HepG2 (cell line): ENCODE data around the gene PAQR7. TPM values are rescaled to one million over a fixed set of nuclear protein-coding genes. Genes with fewer than 3 reads are reported as not detected.
A peak's percentile ranks its signal among the peaks of the same experiment; 100 is the strongest.

ENCODE experiments used
- CSRNP1 ChIP-seq: sonication (generic); formaldehyde crosslinking; IDR thresholded peaks from 2 replicates; pipeline ENCODE4 v1.8.1; 2023; ENCODE audit warnings: mild to moderate bottlenecking, missing genetic modification reagents
- DR1 ChIP-seq: sonication (generic); formaldehyde crosslinking; IDR thresholded peaks from 2 replicates; pipeline ENCODE4 v1.8.0; 2021; ENCODE audit warnings: mild to moderate bottlenecking, missing genetic modification reagents, inconsistent platforms
- GATAD1 ChIP-seq: IDR thresholded peaks from 2 replicates; pipeline ENCODE4 v1.6.1; 2016; ENCODE audit warnings: missing genetic modification reagents, missing compliant biosample characterization
- IKZF5 ChIP-seq: IDR thresholded peaks from 2 replicates; pipeline ENCODE4 v1.6.1; 2018; ENCODE audit warnings: missing genetic modification reagents, mild to moderate bottlenecking, missing compliant biosample characterization
- PBX3 ChIP-seq: sonication (generic); formaldehyde crosslinking; IDR thresholded peaks from 2 replicates; pipeline ENCODE4 v1.8.1; 2023; ENCODE audit warnings: missing genetic modification reagents, inconsistent platforms, borderline replicate concordance
- RAD51 ChIP-seq: fragments of 450-650 bp; IDR thresholded peaks from 2 replicates; pipeline ENCODE4 v1.6.1; 2016; ENCODE audit warnings: borderline replicate concordance
- RCOR2 ChIP-seq: IDR thresholded peaks from 2 replicates; pipeline ENCODE4 v1.6.1; 2016; ENCODE audit warnings: missing biosample characterization, missing genetic modification reagents
- REPIN1 ChIP-seq: sonication (generic); formaldehyde crosslinking; IDR thresholded peaks from 2 replicates; pipeline ENCODE4 v1.8.0; 2022; ENCODE audit warnings: missing genetic modification reagents, low read depth, mild to moderate bottlenecking, borderline replicate concordance
- SETDB1 ChIP-seq: sonication (generic); formaldehyde crosslinking; IDR thresholded peaks from 2 replicates; pipeline ENCODE4 v1.5.1; 2020; ENCODE audit warnings: missing genetic modification reagents, mild to moderate bottlenecking, borderline replicate concordance
- SIN3A ChIP-seq: IDR thresholded peaks from 2 replicates; pipeline ENCODE4 v1.6.1; 2011; ENCODE audit warnings: low read depth, mild to moderate bottlenecking, control low read depth, low read length, borderline replicate concordance
- SMARCE1 ChIP-seq: fragments of 450-650 bp; IDR thresholded peaks from 2 replicates; pipeline ENCODE4 v1.6.1; 2017; ENCODE audit warnings: borderline replicate concordance
- TBP ChIP-seq: sonication (generic); formaldehyde crosslinking; IDR thresholded peaks from 2 replicates; pipeline ENCODE4 v1.5.0; 2020; ENCODE audit warnings: missing genetic modification reagents
- TGIF2 ChIP-seq: IDR thresholded peaks from 2 replicates; pipeline ENCODE4 v1.6.1; 2016; ENCODE audit warnings: control low read depth, missing compliant biosample characterization
- YEATS2 ChIP-seq: sonication (generic); formaldehyde crosslinking; IDR thresholded peaks from 2 replicates; pipeline ENCODE4 v1.4.0; 2020; ENCODE audit warnings: missing genetic modification reagents, borderline replicate concordance
- ZNF570 ChIP-seq: sonication (generic); formaldehyde crosslinking; IDR thresholded peaks from 2 replicates; pipeline ENCODE4 v1.4.0; 2020; ENCODE audit warnings: mild to moderate bottlenecking, missing genetic modification reagents, borderline replicate concordance
- ZNF572 ChIP-seq: sonication (generic); formaldehyde crosslinking; IDR thresholded peaks from 2 replicates; pipeline ENCODE4 v1.5.1; 2020; ENCODE audit warnings: mild to moderate bottlenecking, missing genetic modification reagents
- ZNF646 ChIP-seq: sonication (generic); formaldehyde crosslinking; IDR thresholded peaks from 2 replicates; pipeline ENCODE4 v1.9.0; 2021; ENCODE audit warnings: mild to moderate bottlenecking, missing genetic modification reagents
- ZNF713 ChIP-seq: sonication (generic); formaldehyde crosslinking; IDR thresholded peaks from 2 replicates; pipeline ENCODE4 v1.4.0; 2020; ENCODE audit warnings: mild to moderate bottlenecking, missing genetic modification reagents
- ZNF746 ChIP-seq: sonication (generic); formaldehyde crosslinking; IDR thresholded peaks from 2 replicates; pipeline ENCODE4 v1.8.0; 2022; ENCODE audit warnings: mild to moderate bottlenecking, missing genetic modification reagents
- ZNF788 ChIP-seq: sonication (generic); formaldehyde crosslinking; IDR thresholded peaks from 2 replicates; pipeline ENCODE4 v1.5.0; 2020; ENCODE audit warnings: mild to moderate bottlenecking, missing genetic modification reagents, borderline replicate concordance
- polyA plus RNA-seq, 8 experiments: library from polyadenylated mRNA; depleted of rRNA in 3 of 8; stranded (reverse) in 7 of 8; unstranded in 1 of 8; fragments of >200 nt; fragmentation: Illumina TruSeq in 4 of 8; extraction: Trizol in 4 of 8; gene quantifications; 2 replicates each; pipeline versions ENCODE4 v1.2.1 to v1.2.3, GENCODE V29; 2011 to 2016; ENCODE audit warnings: low read depth in 4 of 8, missing spikeins in 1 of 8, mixed read lengths in 1 of 8; ENCODE audit not compliant: insufficient read depth in 1 of 8
- total RNA-seq, 5 experiments: library from RNA; depleted of rRNA; stranded (reverse); fragments of >200 nt; fragmentation: Illumina TruSeq; extraction: Trizol; gene quantifications; 2 replicates each; pipeline ENCODE4 v1.2.3, GENCODE V29; 2016; ENCODE audit warnings: low read depth in 1 of 5

PAQR7 gene
- total and polyA plus RNA-seq, 2 of the 13 experiments (the other 11 are each of a cell fraction or from before 2014, with no cell fraction given), result 13.2 to 16.6 TPM

- no peak for TF ChIP-seq RCOR2
- TF ChIP-seq SMARCE1, result no peak
- TF ChIP-seq ZNF572 (CRISPR knock-in tag), result no peak
- no peak for TF ChIP-seq ZNF788 (CRISPR knock-in tag)
- TF ChIP-seq YEATS2 (CRISPR knock-in tag), result no peak
- TF ChIP-seq RAD51, result no peak
- TF ChIP-seq TGIF2 (CRISPR knock-in tag), result 0 out of 2 replicates have a peak, but pooled peaks have one; percentile 31
- no peak for TF ChIP-seq ZNF746 (CRISPR knock-in tag)
- no peak for TF ChIP-seq GATAD1 (CRISPR knock-in tag)
- TF ChIP-seq SETDB1 (CRISPR knock-in tag), result no peak
- no peak for TF ChIP-seq REPIN1 (CRISPR knock-in tag)
- TF ChIP-seq ZNF646 (CRISPR knock-in tag), result no peak
- peak; percentile 43 for TF ChIP-seq SIN3A
- TF ChIP-seq PBX3 (CRISPR knock-in tag), result no peak
- TF ChIP-seq TBP (CRISPR knock-in tag), result no peak
- TF ChIP-seq ZNF713 (CRISPR knock-in tag), result no peak
- no peak for TF ChIP-seq CSRNP1 (CRISPR knock-in tag)
- no peak for TF ChIP-seq IKZF5 (CRISPR knock-in tag)
- TF ChIP-seq DR1 (CRISPR knock-in tag), result no peak
- no peak for TF ChIP-seq ZNF570 (CRISPR knock-in tag)
Observed at GRCh38 chr1:25904943-25905679, 29.6 kb upstream of the PAQR7 start (continued).
